Testis (tissue), 2 donors: Measurements from ENCODE around the gene MET.

Source experiments
- POLR2A ChIP-seq: fragments of 450-650 bp; IDR thresholded peaks from one replicate; pipeline ENCODE4 v1.6.1; 2017; ENCODE audit warnings: antibody characterized with exemption, mild to moderate bottlenecking, moderate library complexity
- TF ChIP-seq, protein P1 (sequence below), 3 experiments: fragments of 450-650 bp in 2 of 3; fragments of 200-600 bp in 1 of 3; sonication (generic) in 1 of 3; IDR thresholded peaks; one replicate each; pipeline ENCODE4 v1.5.1; 2016 to 2019; ENCODE audit warnings: antibody characterized with exemption in 3 of 3, mild to moderate bottlenecking in 2 of 3, moderate library complexity in 1 of 3

DNA sequence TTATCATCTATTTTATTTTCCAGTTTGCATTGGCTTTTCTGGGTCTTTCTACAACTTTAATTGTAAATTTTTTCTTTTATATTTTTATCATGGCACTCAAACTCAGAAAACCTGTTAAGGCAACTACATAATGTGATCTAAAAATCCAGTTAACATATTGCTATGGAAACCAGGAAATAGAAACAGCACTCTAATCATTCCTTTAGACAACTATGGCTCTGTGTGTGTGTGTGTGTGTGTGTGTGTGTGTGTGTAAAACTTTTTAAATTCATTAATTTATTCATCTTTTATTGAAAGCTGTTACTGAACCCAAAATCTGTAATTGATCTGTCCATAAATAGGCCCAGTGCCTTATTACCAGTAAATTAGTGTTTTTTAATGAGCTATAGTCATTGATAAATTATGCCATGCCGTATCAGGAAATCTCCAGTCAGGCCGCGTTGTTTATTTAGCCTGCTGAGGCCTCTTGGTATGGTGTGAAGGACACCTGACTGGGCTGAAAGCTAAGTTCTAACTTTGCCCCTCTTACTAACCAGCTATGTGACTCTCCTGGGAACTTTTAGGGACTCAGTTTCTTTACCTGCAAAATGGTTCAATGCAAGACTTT is 1.5 kb upstream of the MET start:
- TF ChIP-seq, protein P1, sequence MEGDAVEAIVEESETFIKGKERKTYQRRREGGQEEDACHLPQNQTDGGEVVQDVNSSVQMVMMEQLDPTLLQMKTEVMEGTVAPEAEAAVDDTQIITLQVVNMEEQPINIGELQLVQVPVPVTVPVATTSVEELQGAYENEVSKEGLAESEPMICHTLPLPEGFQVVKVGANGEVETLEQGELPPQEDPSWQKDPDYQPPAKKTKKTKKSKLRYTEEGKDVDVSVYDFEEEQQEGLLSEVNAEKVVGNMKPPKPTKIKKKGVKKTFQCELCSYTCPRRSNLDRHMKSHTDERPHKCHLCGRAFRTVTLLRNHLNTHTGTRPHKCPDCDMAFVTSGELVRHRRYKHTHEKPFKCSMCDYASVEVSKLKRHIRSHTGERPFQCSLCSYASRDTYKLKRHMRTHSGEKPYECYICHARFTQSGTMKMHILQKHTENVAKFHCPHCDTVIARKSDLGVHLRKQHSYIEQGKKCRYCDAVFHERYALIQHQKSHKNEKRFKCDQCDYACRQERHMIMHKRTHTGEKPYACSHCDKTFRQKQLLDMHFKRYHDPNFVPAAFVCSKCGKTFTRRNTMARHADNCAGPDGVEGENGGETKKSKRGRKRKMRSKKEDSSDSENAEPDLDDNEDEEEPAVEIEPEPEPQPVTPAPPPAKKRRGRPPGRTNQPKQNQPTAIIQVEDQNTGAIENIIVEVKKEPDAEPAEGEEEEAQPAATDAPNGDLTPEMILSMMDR (IDR thresholded peaks at IDR 0.05): no peak
- TF ChIP-seq POLR2A: no peak
